IMR-90 (cell line): ENCODE measurements around the gene CCDC83. TPM values are rescaled to one million over a fixed set of nuclear protein-coding genes. Genes with fewer than 3 reads are reported as not detected.

ENCODE experiments used
- ATAC-seq: fragments of 200-7000 bp; cut with Tn5 transposase; 2 replicates; pipeline ENCODE4 v1.9.1; 2020; ENCODE audit warnings: low read depth, mild to moderate bottlenecking, moderate library complexity
- BruUV-seq: library from RNA; stranded (reverse); fragments of 400-500 nt; replicated peaks from 2 replicates; lab custom pipeline; 2021; lab: Mats Ljungman, UMichigan
- CTCF ChIA-PET: fragments of 300-600 bp; formaldehyde crosslinking; extraction: SDS; loops from one replicate; lab custom pipeline; 2021; ENCODE audit warnings: antibody characterized with exemption; lab: Yijun Ruan, JAX
- POLR2A ChIA-PET: fragments of 300-600 bp; sonication (Branson Sonifier 250); formaldehyde crosslinking; loops from one replicate; lab custom pipeline; 2022; ENCODE audit warnings: antibody characterized with exemption; ENCODE audit not compliant: unreplicated experiment; lab: Charles Lee
- DNase-seq: peaks from one replicate; pipeline ENCODE4 v3.0.0; 2013
- H2AFZ ChIP-seq: replicated peaks from 2 replicates; pipeline ENCODE3; 2013; ENCODE audit warnings: low read length, mild to moderate bottlenecking; ENCODE audit not compliant: poor library complexity
- H2AK5ac ChIP-seq: 2 replicates; pipeline ENCODE4 v1.6.1; 2013; ENCODE audit warnings: low read depth, low read length, inconsistent platforms
- H2AK9ac ChIP-seq: replicated peaks from 2 replicates; pipeline ENCODE3; 2013; ENCODE audit warnings: mild to moderate bottlenecking, low read depth, low read length, moderate library complexity; ENCODE audit not compliant: poor library complexity
- H2BK120ac ChIP-seq: 2 replicates; pipeline ENCODE4 v1.6.1; 2013; ENCODE audit warnings: low read depth, low read length, inconsistent platforms
- H2BK15ac ChIP-seq: 3 replicates; pipeline ENCODE4 v1.6.1; 2013; ENCODE audit warnings: low read depth, low read length, inconsistent platforms
- H2BK20ac ChIP-seq: 2 replicates; pipeline ENCODE4 v1.6.1; 2013; ENCODE audit warnings: low read depth, mild to moderate bottlenecking, inconsistent platforms, low read length, moderate library complexity
- H2BK5ac ChIP-seq: 2 replicates; pipeline ENCODE4 v1.6.1; 2013; ENCODE audit warnings: mild to moderate bottlenecking, low read depth, low read length, inconsistent platforms; ENCODE audit not compliant: poor library complexity, severe bottlenecking
- H3K14ac ChIP-seq: replicated peaks from 2 replicates; pipeline ENCODE4 v1.6.1; 2013; ENCODE audit warnings: low read depth, low read length, inconsistent platforms
- H3K18ac ChIP-seq: 2 replicates; pipeline ENCODE4 v1.6.1; 2013; ENCODE audit warnings: low read depth, low read length, control low read depth
- H3K23ac ChIP-seq: 2 replicates; pipeline ENCODE4 v1.6.1; 2013; ENCODE audit warnings: low read depth, low read length, inconsistent platforms
- H3K27ac ChIP-seq: 2 replicates; pipeline ENCODE4 v1.5.1; 2013; ENCODE audit warnings: mild to moderate bottlenecking, control low read depth, low read length; ENCODE audit not compliant: insufficient read depth
- H3K27me3 ChIP-seq: 2 replicates; pipeline ENCODE4 v1.6.1; 2013; ENCODE audit warnings: low read length; ENCODE audit not compliant: control insufficient read depth, insufficient read depth
- H3K36me3 ChIP-seq: 2 replicates; pipeline ENCODE4 v1.6.1; 2013; ENCODE audit warnings: low read length, mixed read lengths; ENCODE audit not compliant: control insufficient read depth, insufficient read depth
- H3K4ac ChIP-seq: 2 replicates; pipeline ENCODE4 v1.6.1; 2013; ENCODE audit warnings: low read depth, low read length, inconsistent platforms
- H3K4me1 ChIP-seq: 2 replicates; pipeline ENCODE4 v1.6.1; 2013; ENCODE audit warnings: low read length, mixed read lengths; ENCODE audit not compliant: control insufficient read depth, insufficient read depth
- H3K4me2 ChIP-seq: 2 replicates; pipeline ENCODE4 v1.6.1; 2013; ENCODE audit warnings: low read depth, mild to moderate bottlenecking, control low read depth, low read length, moderate library complexity
- H3K4me3 ChIP-seq: 2 replicates; pipeline ENCODE4 v1.5.1; 2013; ENCODE audit warnings: low read depth, mild to moderate bottlenecking, control low read depth, low read length, moderate library complexity; ENCODE audit not compliant: insufficient read depth
- H3K56ac ChIP-seq: 2 replicates; pipeline ENCODE4 v1.6.1; 2013; ENCODE audit warnings: low read length, inconsistent platforms; ENCODE audit not compliant: insufficient read depth; ENCODE audit errors: extremely low read depth
- H3K79me1 ChIP-seq, 2 experiments: 2 replicates each; pipeline ENCODE4 v1.6.1; 2013; ENCODE audit warnings: low read length in 2 of 2, inconsistent platforms in 1 of 2, low read depth in 1 of 2
- H3K9ac ChIP-seq: 2 replicates; pipeline ENCODE4 v1.6.1; 2013; ENCODE audit warnings: low read depth, low read length, control low read depth
- H3K9me1 ChIP-seq: 2 replicates; pipeline ENCODE4 v1.6.1; 2013; ENCODE audit warnings: low read length, inconsistent platforms; ENCODE audit not compliant: insufficient read depth
- H3K9me3 ChIP-seq: 2 replicates; pipeline ENCODE4 v1.6.1; 2013; ENCODE audit warnings: low read length; ENCODE audit not compliant: control insufficient read depth, insufficient read depth
- H4K20me1 ChIP-seq: 2 replicates; pipeline ENCODE4 v1.6.1; 2013; ENCODE audit warnings: low read length, inconsistent platforms; ENCODE audit not compliant: insufficient read depth
- H4K5ac ChIP-seq: 2 replicates; pipeline ENCODE4 v1.6.1; 2013; ENCODE audit warnings: mild to moderate bottlenecking, low read depth, low read length, control low read depth
- H4K8ac ChIP-seq, 2 experiments: 2 replicates each; pipeline ENCODE4 v1.6.1; 2013; ENCODE audit warnings: low read depth in 2 of 2, low read length in 2 of 2, control low read depth in 1 of 2, inconsistent platforms in 1 of 2
- H4K91ac ChIP-seq: 2 replicates; pipeline ENCODE4 v1.6.1; 2013; ENCODE audit warnings: low read depth, low read length, inconsistent platforms; ENCODE audit not compliant: insufficient read depth
- RAD21 ChIP-seq: IDR thresholded peaks from 2 replicates; pipeline ENCODE4 v1.6.1; 2012; ENCODE audit warnings: low read length, improper control_type of control experiment
- whole genome bisulfite sequencing, 2 experiments: methylation state at CpG; one replicate each; pipeline versions ENCODE4 v1.1.5 to v1.1.7; 2013; ENCODE audit warnings: missing lambda C conversion rate in 2 of 2; ENCODE audit not compliant: insufficient read length in 1 of 2; ENCODE audit errors: extremely low coverage in 2 of 2; 5-methylcytosine and 5-hydroxymethylcytosine counted together
- dilution Hi-C: fragments of 300-500 bp; cut with HindIII; formaldehyde crosslinking; loops from one replicate; pipeline ENCODE4 v1.14.3; 2018; ENCODE audit warnings: low sequenced_read_pairs; ENCODE audit not compliant: unreplicated experiment
- in situ Hi-C: fragments of 300-500 bp; cut with MboI; formaldehyde crosslinking; loops from 3 replicates; pipeline ENCODE4 v1.14.3; 2019; ENCODE audit warnings: low sequenced_read_pairs, inconsistent platforms, mixed read lengths
- intact Hi-C: fragments of 100-400 bp; cut with micrococcal nuclease; formaldehyde crosslinking; loops from 2 replicates; pipeline ENCODE4 v1.10.0; 2022
- polyA plus RNA-seq, 3 experiments: library from polyadenylated mRNA; depleted of rRNA; stranded (reverse); fragments of >200 nt; gene quantifications; 2 replicates each; pipeline ENCODE4 v1.2.3, GENCODE V29; 2012; ENCODE audit warnings: low replicate concordance in 1 of 3
- total RNA-seq: library from RNA; depleted of rRNA; stranded (reverse); fragments of >200 nt; gene quantifications from 2 replicates; pipeline ENCODE4 v1.2.3, GENCODE V29; 2012

CCDC83 gene
- total and polyA plus RNA-seq, 2 of the 4 experiments (the other 2 are of a cell fraction), result not detected

- no peak overlapping the region for H3K9ac ChIP-seq
- in situ Hi-C loops, result no loop called here
- H3K27me3 ChIP-seq, result peaks cover 5% of the 10 kb centered on the region
- no peak overlapping the region for H2AK9ac ChIP-seq
- no CpG with 5 or more reads among the region's 6 CpGs for WGBS, 2 experiments
- H2BK5ac ChIP-seq, result no peak overlapping the region
- no peaks in the 10 kb centered on the region for H3K79me1 ChIP-seq
- H3K9me1 ChIP-seq, result no peaks in the 10 kb centered on the region
- no peaks in the 10 kb centered on the region; the same call in 1 of the 2 replicates for H3K4me1 ChIP-seq
- DNase-seq (no peak), ATAC-seq (no peak)
- ChIA-PET CTCF (interaction anchor here (1.3 kb wide), 1 partner anchor 8 kb away, joined by 3 read pairs; no protein-coding TSS in a partner anchor), POLR2A (no interaction called here)
- H2BK15ac ChIP-seq, result no peak overlapping the region
- H3K4ac ChIP-seq, result no peak overlapping the region
- H2BK120ac ChIP-seq, result no peak overlapping the region
- H3K4me3 ChIP-seq, result no peak overlapping the region
- no peaks in the 10 kb centered on the region for H4K20me1 ChIP-seq
- BruUV-seq, result no TSS peak
- no peak overlapping the region for H3K4me2 ChIP-seq
- H4K8ac ChIP-seq, result no peak overlapping the region
- H2AFZ ChIP-seq, result no peak overlapping the region
- H3K27ac ChIP-seq, result no peak overlapping the region
- H3K9me3 ChIP-seq, result peaks cover 4% of the 10 kb centered on the region
- H2BK20ac ChIP-seq, result no peak overlapping the region
- no peak overlapping the region for H4K5ac ChIP-seq
- no peak overlapping the region for H3K18ac ChIP-seq
- intact Hi-C loops, result no loop called here
- H3K14ac ChIP-seq, result no peak overlapping the region
- no peaks in the 10 kb centered on the region for H3K36me3 ChIP-seq
- no peak overlapping the region for H4K91ac ChIP-seq
- no peak overlapping the region for H3K56ac ChIP-seq
- H2AK5ac ChIP-seq, result no peak overlapping the region
- TF ChIP-seq RAD21, result no peak
- dilution Hi-C loops, result no loop called here
- H3K23ac ChIP-seq, result no peak overlapping the region
Observed at GRCh38 chr11:85914425-85914824, 59.2 kb downstream of the CCDC83 start.
